ENCODE data around the gene ABCG4. TPM values are rescaled to one million over a fixed set of nuclear protein-coding genes. Genes with fewer than 3 reads are reported as not detected.

ABCG4 gene
- total RNA-seq, 4 donors from 2014 or later, result under 0.01 to 0.30 TPM; not detected in 2

DNA sequence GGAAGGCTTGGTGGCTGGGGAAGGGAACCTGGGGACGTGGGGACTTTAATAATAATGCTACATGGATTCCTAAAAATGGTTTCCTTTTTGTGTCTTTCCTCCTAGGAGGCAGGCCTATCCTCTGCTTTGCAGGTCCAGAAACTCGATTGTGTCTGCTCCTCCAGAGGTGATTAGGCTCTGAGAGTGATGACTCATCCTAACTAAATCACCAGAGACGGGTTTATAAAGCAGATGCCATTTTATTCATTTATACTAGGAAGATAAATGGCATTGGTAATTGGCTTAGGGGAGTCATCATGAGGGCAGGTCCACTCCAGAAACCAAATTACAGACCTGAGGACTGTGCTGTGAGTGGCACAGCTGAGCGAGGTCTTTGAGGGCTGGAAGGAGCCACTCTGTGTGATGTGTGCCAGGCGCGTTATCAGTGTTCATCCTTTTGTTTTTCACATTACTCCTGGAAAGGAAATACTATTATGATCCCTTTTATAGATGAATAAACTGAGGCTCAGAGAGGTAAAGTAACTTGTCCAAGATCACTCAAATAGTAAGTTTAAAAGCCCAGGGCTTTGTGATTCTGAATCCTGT is 26.7 kb downstream of the ABCG4 start:
- no peak overlapping the region for H3K27ac ChIP-seq

DNA sequence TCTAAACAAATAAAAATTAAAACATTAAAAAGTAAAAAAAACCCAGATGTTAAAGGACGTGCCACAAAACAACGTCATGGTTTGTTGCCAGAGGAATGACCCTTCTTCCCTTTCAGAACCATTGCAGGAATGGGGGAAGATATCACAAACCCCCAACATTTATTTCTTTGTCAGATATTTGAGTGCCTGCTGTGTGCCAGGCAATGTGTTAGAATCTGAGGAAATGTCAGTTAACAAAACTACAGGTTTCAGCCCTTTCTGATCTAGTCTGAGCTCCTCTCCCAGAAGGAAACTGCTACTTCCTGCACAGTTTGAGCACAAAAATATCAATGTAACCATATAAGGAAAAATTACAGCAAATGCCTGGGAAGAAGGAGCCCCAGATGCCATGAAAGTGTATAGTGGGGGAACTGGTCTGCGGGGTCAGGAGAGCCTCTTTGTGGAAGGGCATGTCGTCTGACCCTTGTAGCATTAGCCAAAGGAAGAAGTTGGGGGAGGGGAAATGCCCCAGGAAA is 29.4 kb downstream of the ABCG4 start:
- Histone ChIP-seq H3K4me1 (peaks cover 0 to 5% (median 0%) of the 10 kb centered on the region in 4 donors), H3K27ac (no peak overlapping the region), H3K27me3 (no peaks in the 10 kb centered on the region), H3K9me3 (no peaks in the 10 kb centered on the region), H3K4me3 (no peak overlapping the region), H3K36me3 (peaks cover 0 to 97% (median 0%) of the 10 kb centered on the region in 3 donors)
- TF ChIP-seq POLR2A (IDR thresholded peaks at IDR 0.05), result no peak
- no peak for TF ChIP-seq EP300 (IDR thresholded peaks at IDR 0.05)
- TF ChIP-seq CTCF (IDR thresholded peaks at IDR 0.05), result no peak
- no peak for DNase-seq (ENCODE audit: low spot score in 2 of 2)
- 32 to 44% methylated on average over 4 of the region's 4 CpGs for WGBS, 2 donors

More for the DNA sequence above, 26.7 kb downstream of the ABCG4 start:
- Histone ChIP-seq H3K4me3 (no peak overlapping the region), H3K36me3 (peaks cover 0 to 88% (median 0%) of the 10 kb centered on the region in 3 donors), H3K9me3 (no peaks in the 10 kb centered on the region), H3K4me1 (peaks cover 0 to 5% (median 0%) of the 10 kb centered on the region in 4 donors), H3K27me3 (no peaks in the 10 kb centered on the region)
- no peak for DNase-seq (ENCODE audit: low spot score in 2 of 2)
- 68 to 70% methylated on average over 6 of the region's 6 CpGs for WGBS, 2 donors
- TF ChIP-seq POLR2A (IDR thresholded peaks at IDR 0.05) (no peak), EP300 (IDR thresholded peaks at IDR 0.05) (no peak), CTCF (IDR thresholded peaks at IDR 0.05) (no peak)

DNA sequence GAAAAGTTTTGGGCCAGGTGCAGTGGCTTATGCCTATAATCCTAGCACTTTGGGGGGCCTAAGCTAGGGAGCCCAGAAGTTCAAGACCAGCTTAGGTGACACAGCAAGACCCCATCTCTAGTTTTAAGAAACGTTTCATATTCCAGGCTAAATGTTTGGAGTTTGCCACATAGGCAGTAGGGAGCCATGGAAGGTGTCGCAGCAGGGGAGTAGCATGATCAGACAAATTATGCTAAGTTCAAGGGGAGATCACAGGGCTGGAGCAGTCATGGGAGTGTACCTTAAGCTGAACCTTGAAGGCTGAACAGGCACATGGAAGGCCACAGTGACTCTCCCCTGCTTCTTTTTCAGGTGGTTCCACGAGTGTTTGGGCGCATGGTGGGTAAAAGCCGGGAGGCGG is 30.5 kb downstream of the ABCG4 start:
- Histone ChIP-seq H3K27ac (no peak overlapping the region), H3K4me3 (no peak overlapping the region), H3K4me1 (peaks cover 0 to 5% (median 0%) of the 10 kb centered on the region in 4 donors), H3K9me3 (no peaks in the 10 kb centered on the region), H3K27me3 (no peaks in the 10 kb centered on the region), H3K36me3 (peaks cover 0 to 95% (median 0%) of the 10 kb centered on the region in 3 donors)
- WGBS, 2 donors, result 87 to 92% methylated on average over 6 of the region's 6 CpGs
- TF ChIP-seq CTCF (IDR thresholded peaks at IDR 0.05) (no peak), EP300 (IDR thresholded peaks at IDR 0.05) (no peak), POLR2A (IDR thresholded peaks at IDR 0.05) (no peak)
- DNase-seq (ENCODE audit: low spot score in 2 of 2), result no peak

- no peaks in the 10 kb centered on the region for H3K27me3 ChIP-seq
- no peaks in the 10 kb centered on the region for H3K9me3 ChIP-seq
- H3K4me3 ChIP-seq, result no peak overlapping the region
- TF ChIP-seq EP300 (IDR thresholded peaks at IDR 0.05) (no peak), CTCF (IDR thresholded peaks at IDR 0.05) (no peak), POLR2A (IDR thresholded peaks at IDR 0.05) (no peak)
- DNase-seq (ENCODE audit: low spot score in 2 of 2), result no peak
- peaks cover 0 to 89% (median 0%) of the 10 kb centered on the region in 3 donors for H3K36me3 ChIP-seq
- H3K27ac ChIP-seq, result no peak overlapping the region
- H3K4me1 ChIP-seq, result peaks cover 0 to 5% (median 0%) of the 10 kb centered on the region in 4 donors
- 94 to 95% methylated on average over 10 of the region's 10 CpGs for WGBS, 2 donors
Observed at GRCh38 chr11:119179983-119180382, 31.1 kb downstream of the ABCG4 start.
